ENCODE measurements around the gene OSR1.

- TF ChIP-seq CTCF (conservative IDR thresholded peaks at IDR 0.05; ENCODE audit: low read depth in 2 of 2) (no peak), EZH2 (IDR thresholded peaks at IDR 0.05; ENCODE audit: low read depth, unreplicated experiment) (no peak), EZH2phosphoT487 (IDR thresholded peaks at IDR 0.05; ENCODE audit: unreplicated experiment) (no peak), POLR2AphosphoS5 (IDR thresholded peaks at IDR 0.05; ENCODE audit: low read depth) (no peak), CREB1 (CRISPR knock-in tag; IDR thresholded peaks at IDR 0.05; ENCODE audit: low read depth) (no peak), JUNB (IDR thresholded peaks at IDR 0.05; ENCODE audit: unreplicated experiment) (no peak)
Measured at GRCh38 chr2:19403785-19404184, 45.4 kb upstream of the OSR1 start.

Data from GM23338 (cell line).